ENCODE measurements around the gene RAB36.

RAB36 gene

DNA sequence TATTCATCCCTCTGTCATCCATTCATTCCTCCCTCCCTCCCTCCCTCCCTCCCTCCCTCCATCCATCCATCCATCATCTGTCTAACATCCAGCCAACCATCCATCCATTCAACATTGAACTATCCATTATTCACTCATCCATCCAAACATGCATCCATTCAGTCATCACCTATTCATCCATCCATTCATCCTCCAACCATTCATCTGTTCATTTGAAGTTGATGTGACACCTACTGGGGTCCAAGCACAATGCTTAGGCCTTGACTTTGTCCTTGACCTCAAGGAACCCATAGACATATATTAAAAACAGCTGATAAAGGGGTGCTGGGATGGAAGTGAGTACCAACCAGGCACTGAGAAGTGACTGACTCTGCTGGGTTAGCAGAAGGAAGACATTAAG, 61.6 kb downstream of the RAB36 start:
- Histone ChIP-seq H3K4me1 (ENCODE audit: control insufficient read depth, insufficient read depth, low read length) (peaks cover 8% of the 10 kb centered on the region), H3K27me3 (ENCODE audit: control insufficient read depth, insufficient read depth, low read length) (no peaks in the 10 kb centered on the region), H3K27ac (ENCODE audit: low read depth, low read length) (no peak overlapping the region), H3K4me3 (ENCODE audit: low read length) (no peak overlapping the region), H3K36me3 (ENCODE audit: control insufficient read depth, insufficient read depth, low read length) (peaks cover 3% of the 10 kb centered on the region), H3K9ac (ENCODE audit: low read length) (no peak overlapping the region)

DNA sequence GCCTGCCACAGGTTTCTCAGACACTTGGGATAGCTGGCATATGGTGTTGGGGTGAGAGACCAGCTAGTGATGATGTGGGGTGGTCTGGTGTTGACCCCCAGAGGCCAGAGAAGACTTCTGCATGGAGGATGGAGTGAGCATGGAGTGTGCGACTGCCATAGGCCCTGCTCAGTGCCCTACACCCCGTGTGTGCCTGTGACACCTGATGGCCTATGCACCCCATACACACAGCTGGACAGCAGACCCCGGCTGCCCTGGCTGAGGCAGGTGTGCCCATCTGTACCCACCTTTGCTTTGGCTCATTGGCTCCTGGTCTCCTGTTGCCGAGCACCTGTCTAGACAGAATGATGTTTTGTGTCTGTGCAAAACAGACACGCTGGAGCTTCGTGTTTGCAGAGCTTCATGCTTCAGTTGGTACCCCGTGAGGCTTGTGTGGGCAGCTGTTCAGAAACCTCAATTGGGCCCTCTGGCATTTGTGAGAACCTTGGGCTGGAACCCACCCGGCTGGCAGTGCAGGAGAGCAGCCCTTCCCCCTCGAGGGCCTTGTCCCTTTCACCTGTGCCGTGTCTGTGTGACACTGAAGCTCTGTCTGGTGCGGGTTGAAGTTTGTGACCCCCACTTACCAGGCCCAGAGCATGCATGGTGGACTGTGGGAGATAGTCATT, 62.6 kb downstream of the RAB36 start:
- H3K27ac ChIP-seq (ENCODE audit: low read depth, low read length) = no peak overlapping the region
- H3K4me1 ChIP-seq (ENCODE audit: control insufficient read depth, insufficient read depth, low read length) = peaks cover 8% of the 10 kb centered on the region
- peaks cover 3% of the 10 kb centered on the region for H3K36me3 ChIP-seq (ENCODE audit: control insufficient read depth, insufficient read depth, low read length)
- no peak overlapping the region for H3K9ac ChIP-seq (ENCODE audit: low read length)
- H3K4me3 ChIP-seq (ENCODE audit: low read length) = no peak overlapping the region
- no peaks in the 10 kb centered on the region for H3K27me3 ChIP-seq (ENCODE audit: control insufficient read depth, insufficient read depth, low read length)

DNA sequence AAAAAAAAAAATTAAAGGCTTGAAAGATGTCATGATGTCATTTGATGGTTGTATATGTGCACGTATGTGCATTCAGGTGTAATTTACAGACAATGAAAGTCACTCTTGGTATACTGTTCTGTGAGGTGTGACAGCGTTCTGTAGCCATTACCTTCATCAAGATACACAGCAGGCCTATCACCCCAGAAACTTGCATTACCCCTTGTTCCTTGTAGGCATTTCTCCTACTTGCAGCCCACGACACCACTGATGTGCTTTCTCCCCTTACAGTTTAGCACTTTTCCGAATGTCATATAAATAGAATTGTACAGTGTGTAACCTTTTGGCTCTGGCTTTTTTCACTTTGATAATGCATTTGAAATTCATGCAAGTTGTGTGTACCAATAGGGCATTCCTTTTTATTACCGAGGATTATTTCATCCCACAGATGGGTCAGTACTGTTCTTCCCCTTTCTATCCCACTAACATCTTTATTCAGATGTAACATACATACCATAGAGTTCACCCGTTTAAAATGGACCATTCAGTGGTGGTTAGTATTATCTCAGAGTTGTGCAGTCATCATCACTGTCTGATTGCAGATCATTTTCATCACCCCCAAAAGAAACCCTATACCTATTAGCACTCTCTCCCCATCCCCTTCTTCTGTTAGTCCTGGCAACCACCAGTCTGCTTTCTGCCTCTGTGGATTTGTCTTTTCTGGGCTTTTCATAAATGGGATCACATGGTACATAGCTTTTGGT, 65.3 kb downstream of the RAB36 start:
- H3K27me3 ChIP-seq (ENCODE audit: control insufficient read depth, insufficient read depth, low read length) = no peaks in the 10 kb centered on the region
- no peak overlapping the region for H3K4me3 ChIP-seq (ENCODE audit: low read length)
- no peak overlapping the region for H3K9ac ChIP-seq (ENCODE audit: low read length)
- peaks cover 5% of the 10 kb centered on the region for H3K4me1 ChIP-seq (ENCODE audit: control insufficient read depth, insufficient read depth, low read length)
- no peaks in the 10 kb centered on the region for H3K36me3 ChIP-seq (ENCODE audit: control insufficient read depth, insufficient read depth, low read length)
- H3K27ac ChIP-seq (ENCODE audit: low read depth, low read length) = no peak overlapping the region

DNA sequence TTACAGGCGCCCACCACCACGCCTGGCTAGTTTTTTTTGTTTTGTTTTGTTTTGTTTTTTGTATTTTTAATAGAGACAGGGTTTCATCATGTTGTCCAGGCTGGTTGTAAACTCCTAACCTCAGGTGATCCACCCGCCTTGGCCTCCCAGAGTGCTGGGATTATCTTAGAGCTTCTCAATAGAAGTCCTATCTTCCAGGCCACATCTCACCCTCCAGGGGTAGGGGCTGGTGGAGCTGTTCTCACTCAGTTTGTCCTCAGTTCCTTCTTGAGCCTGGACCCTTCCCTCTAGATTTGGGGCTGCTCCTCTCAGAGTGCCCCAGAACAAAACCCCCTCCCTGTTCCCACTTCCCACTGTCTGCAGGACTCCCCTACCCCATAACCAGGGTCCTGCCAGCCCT, 66.3 kb downstream of the RAB36 start:
- Histone ChIP-seq H3K36me3 (ENCODE audit: control insufficient read depth, insufficient read depth, low read length) (no peaks in the 10 kb centered on the region), H3K27me3 (ENCODE audit: control insufficient read depth, insufficient read depth, low read length) (no peaks in the 10 kb centered on the region), H3K4me3 (ENCODE audit: low read length) (no peak overlapping the region), H3K27ac (ENCODE audit: low read depth, low read length) (no peak overlapping the region), H3K9ac (ENCODE audit: low read length) (no peak overlapping the region), H3K4me1 (ENCODE audit: control insufficient read depth, insufficient read depth, low read length) (peaks cover 5% of the 10 kb centered on the region)

DNA sequence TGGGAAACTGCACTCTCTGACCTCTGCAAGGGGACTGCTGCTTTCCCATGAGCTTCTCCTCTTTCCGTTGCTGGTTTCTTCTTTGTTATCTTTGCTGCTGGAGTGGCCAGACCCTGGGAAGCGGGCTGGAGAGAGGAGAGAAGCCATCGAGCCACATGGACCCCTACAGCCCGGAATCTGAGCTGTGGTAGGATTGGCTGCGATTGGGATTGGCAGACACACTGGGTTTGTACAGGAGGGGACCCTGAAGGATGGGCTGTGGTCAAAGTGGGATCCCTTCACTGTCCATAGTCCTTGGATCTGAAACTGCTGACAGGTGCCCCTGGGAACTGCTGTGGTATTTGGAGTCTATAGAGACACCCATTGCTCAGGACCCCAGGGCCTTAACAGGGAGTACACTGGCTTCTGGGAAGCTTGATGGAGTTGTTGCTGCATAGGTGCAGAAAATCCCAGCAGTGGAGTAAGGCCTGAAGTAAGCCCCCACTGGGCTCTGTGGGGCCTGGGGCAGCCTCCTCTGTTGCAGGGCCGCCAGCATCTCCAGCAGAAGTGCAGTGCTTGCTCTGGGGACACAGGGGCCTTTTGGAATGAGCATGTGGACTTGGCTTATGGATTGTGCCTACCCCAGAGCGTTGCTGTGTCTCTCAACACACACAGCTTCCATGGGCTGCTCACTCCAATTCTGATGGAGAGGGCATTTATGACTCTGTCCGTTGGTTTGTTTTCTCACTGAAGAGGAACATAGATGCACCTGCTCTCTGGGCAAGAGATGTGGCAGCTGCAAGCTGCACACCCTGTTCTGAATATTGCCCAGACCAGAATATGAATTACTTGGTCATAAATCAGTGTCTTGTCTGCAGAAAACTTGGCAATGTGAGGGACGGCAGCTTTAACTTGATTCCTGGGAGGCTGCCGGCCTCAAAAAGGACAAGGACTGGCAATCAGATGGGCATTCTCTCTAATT, 67.1 kb downstream of the RAB36 start:
- H3K27me3 ChIP-seq (ENCODE audit: control insufficient read depth, insufficient read depth, low read length) = no peaks in the 10 kb centered on the region
- H3K4me1 ChIP-seq (ENCODE audit: control insufficient read depth, insufficient read depth, low read length) = peaks cover 5% of the 10 kb centered on the region
- H3K36me3 ChIP-seq (ENCODE audit: control insufficient read depth, insufficient read depth, low read length) = no peaks in the 10 kb centered on the region
- no peak overlapping the region for H3K9ac ChIP-seq (ENCODE audit: low read length)
- H3K27ac ChIP-seq (ENCODE audit: low read depth, low read length) = no peak overlapping the region
- H3K4me3 ChIP-seq (ENCODE audit: low read length) = no peak overlapping the region

DNA sequence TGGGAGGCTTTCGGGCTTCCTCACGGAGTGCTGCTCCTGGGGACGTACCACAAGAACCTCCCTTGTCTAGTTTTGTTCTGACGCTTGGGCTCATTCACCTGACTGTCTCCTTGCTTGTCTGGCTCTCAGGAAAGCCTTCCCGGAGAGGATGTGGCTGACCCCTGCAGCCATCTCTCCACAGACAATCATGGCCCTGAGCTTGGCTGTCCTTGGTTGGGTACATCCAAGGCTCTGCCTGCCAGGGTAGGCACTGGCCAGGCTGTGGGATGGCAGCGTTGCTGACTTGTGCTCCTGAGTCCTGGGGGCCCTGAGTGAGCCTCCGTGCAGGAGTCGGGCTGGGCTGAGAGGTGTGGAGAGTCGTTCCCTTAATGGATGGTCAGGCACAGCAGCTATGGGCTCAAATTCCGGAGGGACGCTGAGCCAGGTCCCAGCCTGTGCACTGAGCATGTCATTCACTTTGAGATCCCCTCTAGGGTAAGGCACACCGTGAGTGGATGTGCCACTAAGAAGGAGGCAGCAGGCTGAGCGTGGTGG, 67.8 kb downstream of the RAB36 start:
- Histone ChIP-seq H3K27me3 (ENCODE audit: control insufficient read depth, insufficient read depth, low read length) (no peaks in the 10 kb centered on the region), H3K4me3 (ENCODE audit: low read length) (no peak overlapping the region), H3K9ac (ENCODE audit: low read length) (no peak overlapping the region), H3K27ac (ENCODE audit: low read depth, low read length) (no peak overlapping the region), H3K36me3 (ENCODE audit: control insufficient read depth, insufficient read depth, low read length) (no peaks in the 10 kb centered on the region), H3K4me1 (ENCODE audit: control insufficient read depth, insufficient read depth, low read length) (peaks cover 6% of the 10 kb centered on the region)

DNA sequence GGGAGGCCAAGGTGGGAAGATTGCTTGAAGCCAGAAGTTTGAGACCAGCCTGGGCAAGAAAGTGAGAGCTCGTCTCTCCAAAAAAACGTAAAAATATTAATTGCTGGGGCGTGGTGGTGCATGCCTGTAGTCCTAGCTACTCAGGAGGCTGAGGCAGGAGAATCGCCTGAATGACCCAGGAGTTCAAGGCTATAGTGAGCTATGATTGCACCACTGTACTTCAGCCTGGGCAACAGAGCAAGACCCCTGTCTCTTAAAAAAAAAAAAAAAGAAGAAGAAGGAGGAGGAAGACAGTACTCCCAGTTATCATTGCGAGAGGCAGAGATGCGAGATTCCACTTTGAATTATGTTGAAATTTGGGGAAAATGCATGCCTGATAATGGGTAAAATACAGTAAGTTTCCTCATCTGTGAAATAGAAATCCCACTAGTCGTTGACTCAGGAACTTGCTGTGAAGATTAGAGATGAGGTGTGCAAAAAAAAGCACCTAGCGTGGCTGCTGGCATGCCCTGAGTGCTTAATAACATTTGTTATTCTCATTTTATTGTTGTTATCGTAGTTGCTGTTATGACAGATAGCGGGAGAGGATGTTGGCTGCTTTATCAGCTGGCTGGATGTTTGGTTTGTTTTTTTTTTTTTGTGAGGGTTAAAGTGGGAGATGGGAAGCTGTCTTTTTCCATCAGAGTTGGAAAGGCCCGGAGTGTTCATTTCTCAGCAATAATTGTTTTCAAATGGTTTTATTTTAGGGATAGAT, 68.5 kb downstream of the RAB36 start:
- Histone ChIP-seq H3K27me3 (ENCODE audit: control insufficient read depth, insufficient read depth, low read length) (no peaks in the 10 kb centered on the region), H3K4me1 (ENCODE audit: control insufficient read depth, insufficient read depth, low read length) (peaks cover 8% of the 10 kb centered on the region), H3K9ac (ENCODE audit: low read length) (no peak overlapping the region), H3K36me3 (ENCODE audit: control insufficient read depth, insufficient read depth, low read length) (no peaks in the 10 kb centered on the region), H3K27ac (ENCODE audit: low read depth, low read length) (no peak overlapping the region), H3K4me3 (ENCODE audit: low read length) (no peak overlapping the region)
